PFSK-1 (cell line): Measurements from ENCODE around the gene TRAM2.

Experiments used
- FOXP2 ChIP-seq: optimal IDR thresholded peaks from 2 replicates; pipeline ENCODE3; 2011; ENCODE audit warnings: borderline replicate concordance, control low read depth, inconsistent platforms; ENCODE audit not compliant: insufficient read depth; ENCODE audit errors: extremely low read length, extremely low read depth
- POLR2AphosphoS5 ChIP-seq: IDR thresholded peaks from 2 replicates; pipeline ENCODE4 v1.6.1; 2012; ENCODE audit warnings: low read depth, mild to moderate bottlenecking, control low read depth, low read length, moderate library complexity
- REST ChIP-seq, 2 experiments: IDR thresholded peaks; 2 replicates each; pipeline versions ENCODE4 v1.6.1 to v1.8.0; 2011 to 2012; ENCODE audit warnings: low read depth in 2 of 2, low read length in 2 of 2, control low read depth in 1 of 2, inconsistent platforms in 1 of 2, mild to moderate bottlenecking in 1 of 2, moderate library complexity in 1 of 2; ENCODE audit not compliant: insufficient read depth in 1 of 2
- SIN3A ChIP-seq: IDR thresholded peaks from 2 replicates; pipeline ENCODE4 v1.6.1; 2012; ENCODE audit warnings: mild to moderate bottlenecking, low read length, moderate library complexity, borderline replicate concordance; ENCODE audit not compliant: insufficient read depth
- TAF1 ChIP-seq: IDR thresholded peaks from 2 replicates; pipeline ENCODE4 v1.6.1; 2012; ENCODE audit warnings: low read length, control low read depth, borderline replicate concordance; ENCODE audit not compliant: insufficient read depth

- TF ChIP-seq TAF1 (no peak), REST (IDR thresholded peaks at IDR 0.05; ENCODE audit: insufficient read depth in 1 of 2, low read depth in 2 of 2, low read length in 2 of 2) (no peak), POLR2AphosphoS5 (no peak), SIN3A (no peak), FOXP2 (no peak)
These were observed 10.7 kb downstream of the TRAM2 start for GRCh38 chr6:52566201-52566600.
